ENCODE measurements around the gene STT3B. TPM values are rescaled to one million over a fixed set of nuclear protein-coding genes. Genes with fewer than 3 reads are reported as not detected.
"Not testable (repeated sequence)": the region's sequence is repeated elsewhere in the genome, so short reads cannot be mapped to it uniquely, and the experiment has no call there.

Gene STT3B
- 100 to 1,000 TPM in 1 of 2 donors, 10 to 100 TPM in 1; 93.5 to 132 TPM for total RNA-seq

GRCh38 chr3:31532587-31533168 is at the start of gene STT3B:
Gene STT3B (plus strand): TSS chr3:31532925. CDS start chr3:31532999, 74 bp downstream.
- no peaks in the 10 kb centered on the region for H3K9me3 Mint-ChIP-seq
- DNase-seq (ENCODE audit: low spot score in 2 of 2): peak in 1 of 2 donors; percentile 78
- H3K36me3 Mint-ChIP-seq: peaks cover 21 to 28% of the 10 kb centered on the region in 2 donors
- ATAC-seq: peak; percentile 54 to 65
- peak within 1 kb of the TSS; percentile 97 to 98 for H3K27ac Mint-ChIP-seq

- no peak overlapping the region for H3K27ac Mint-ChIP-seq
- ATAC-seq (no peak), DNase-seq (ENCODE audit: low spot score in 2 of 2) (no peak)
- peaks cover 5 to 17% of the 10 kb centered on the region in 2 donors for H3K9me3 Mint-ChIP-seq
- H3K36me3 Mint-ChIP-seq: peaks cover 0 to 12% of the 10 kb centered on the region in 2 donors
These were observed 48.9 kb upstream of the STT3B start for GRCh38 chr3:31483776-31484175.

GRCh38 chr3:31485196-31485595 is 47.5 kb upstream of the STT3B start:
- DNase-seq (ENCODE audit: low spot score in 2 of 2): no peak
- H3K9me3 Mint-ChIP-seq: peaks cover 5 to 22% of the 10 kb centered on the region in 2 donors
- peaks cover 0 to 8% of the 10 kb centered on the region in 2 donors for H3K36me3 Mint-ChIP-seq
- no peak for ATAC-seq
- no peak overlapping the region for H3K27ac Mint-ChIP-seq

GRCh38 chr3:31486865-31487533 is 45.7 kb upstream of the STT3B start:
- DNase-seq (ENCODE audit: low spot score in 2 of 2) (no peak), ATAC-seq (no peak)
- H3K9me3 Mint-ChIP-seq: peaks cover 0 to 16% of the 10 kb centered on the region in 2 donors
- no peaks in the 10 kb centered on the region for H3K36me3 Mint-ChIP-seq
- no peak overlapping the region for H3K27ac Mint-ChIP-seq

GRCh38 chr3:31488475-31489017 is 44.2 kb upstream of the STT3B start:
- no peak overlapping the region for H3K27ac Mint-ChIP-seq
- DNase-seq (ENCODE audit: low spot score in 2 of 2) (no peak), ATAC-seq (no peak)
- H3K36me3 Mint-ChIP-seq: peaks cover 5 to 7% of the 10 kb centered on the region in 2 donors
- peaks cover 3 to 21% of the 10 kb centered on the region in 2 donors for H3K9me3 Mint-ChIP-seq

- Mint-ChIP-seq H3K36me3 (peaks cover 5 to 7% of the 10 kb centered on the region in 2 donors), H3K27ac (no peak overlapping the region), H3K9me3 (peaks cover 3 to 30% of the 10 kb centered on the region in 2 donors)
- ATAC-seq: no peak
- DNase-seq (ENCODE audit: low spot score in 2 of 2): no peak
These were observed 42.2 kb upstream of the STT3B start for GRCh38 chr3:31490502-31490901.

GRCh38 chr3:31491660-31492059 is 41.1 kb upstream of the STT3B start:
- peaks cover 5 to 7% of the 10 kb centered on the region in 2 donors for H3K36me3 Mint-ChIP-seq
- no peak overlapping the region for H3K27ac Mint-ChIP-seq
- no peak for ATAC-seq
- DNase-seq (ENCODE audit: low spot score in 2 of 2): no peak
- peaks cover 3 to 30% of the 10 kb centered on the region in 2 donors for H3K9me3 Mint-ChIP-seq

- H3K36me3 Mint-ChIP-seq: peaks cover 5 to 7% of the 10 kb centered on the region in 2 donors
- peaks cover 3 to 28% of the 10 kb centered on the region in 2 donors for H3K9me3 Mint-ChIP-seq
- no peak for DNase-seq (ENCODE audit: low spot score in 2 of 2)
- ATAC-seq: no peak
- no peak overlapping the region for H3K27ac Mint-ChIP-seq
These were observed 39.6 kb upstream of the STT3B start for GRCh38 chr3:31493149-31493548.

- no peak for ATAC-seq
- H3K9me3 Mint-ChIP-seq: peaks cover 3 to 14% of the 10 kb centered on the region in 2 donors
These were observed 36.6 kb upstream of the STT3B start for GRCh38 chr3:31495971-31496665.

GRCh38 chr3:31498791-31499190 is 33.9 kb upstream of the STT3B start:
- H3K36me3 Mint-ChIP-seq: no peaks in the 10 kb centered on the region
- H3K9me3 Mint-ChIP-seq: peaks cover 0 to 9% of the 10 kb centered on the region in 2 donors
- ATAC-seq (no peak), DNase-seq (ENCODE audit: low spot score in 2 of 2) (no peak)
- no peak overlapping the region for H3K27ac Mint-ChIP-seq

More at GRCh38 chr3:31495971-31496665, 36.6 kb upstream of the STT3B start:
- no peak for DNase-seq (ENCODE audit: low spot score in 2 of 2)
- Mint-ChIP-seq H3K36me3 (peaks cover 5 to 7% of the 10 kb centered on the region in 2 donors), H3K27ac (no peak overlapping the region)

GRCh38 chr3:31499281-31499680 is 33.4 kb upstream of the STT3B start:
- no peaks in the 10 kb centered on the region for H3K36me3 Mint-ChIP-seq
- H3K9me3 Mint-ChIP-seq: peaks cover 0 to 9% of the 10 kb centered on the region in 2 donors
- no peak for DNase-seq (ENCODE audit: low spot score in 2 of 2)
- no peak for ATAC-seq
- H3K27ac Mint-ChIP-seq: no peak overlapping the region

- H3K36me3 Mint-ChIP-seq: no peaks in the 10 kb centered on the region
- DNase-seq (ENCODE audit: low spot score in 2 of 2) (no peak), ATAC-seq (no peak)
These were observed 29.9 kb upstream of the STT3B start for GRCh38 chr3:31502803-31503221.

GRCh38 chr3:31503456-31503855 is 29.3 kb upstream of the STT3B start:
- no peak for ATAC-seq
- Mint-ChIP-seq H3K9me3 (no peaks in the 10 kb centered on the region), H3K27ac (peak overlapping the region in 1 of 2 donors; percentile 18), H3K36me3 (no peaks in the 10 kb centered on the region)
- no peak for DNase-seq (ENCODE audit: low spot score in 2 of 2)

More at GRCh38 chr3:31502803-31503221, 29.9 kb upstream of the STT3B start:
- Mint-ChIP-seq H3K27ac (no peak overlapping the region), H3K9me3 (no peaks in the 10 kb centered on the region)

GRCh38 chr3:31504230-31504629 is 28.5 kb upstream of the STT3B start:
- H3K27ac Mint-ChIP-seq: no peak overlapping the region
- no peaks in the 10 kb centered on the region for H3K36me3 Mint-ChIP-seq
- ATAC-seq (no peak), DNase-seq (ENCODE audit: low spot score in 2 of 2) (no peak)
- H3K9me3 Mint-ChIP-seq: no peaks in the 10 kb centered on the region

GRCh38 chr3:31505371-31506048 is 27.2 kb upstream of the STT3B start:
- Mint-ChIP-seq H3K9me3 (no peaks in the 10 kb centered on the region), H3K27ac (no peak overlapping the region), H3K36me3 (no peaks in the 10 kb centered on the region)
- ATAC-seq (no peak), DNase-seq (ENCODE audit: low spot score in 2 of 2) (no peak)

GRCh38 chr3:31506515-31506914 is 26.2 kb upstream of the STT3B start:
- ATAC-seq; H3K9me3 Mint-ChIP-seq; H3K36me3 Mint-ChIP-seq; H3K27ac Mint-ChIP-seq; DNase-seq (ENCODE audit: low spot score in 2 of 2): not testable (repeated sequence)

All from activated naive CD4-positive, alpha-beta T cell treated with anti-CD3 and anti-CD28 coated beads, Interleukin-2, amount 50 U/mL, for 72 hours (primary cell).